Neural cell (in vitro differentiated cells): ENCODE measurements around the gene UPK3B. TPM values are rescaled to one million over a fixed set of nuclear protein-coding genes. Genes with fewer than 3 reads are reported as not detected.
"Not testable (repeated sequence)": the region's sequence is repeated elsewhere in the genome, so short reads cannot be mapped to it uniquely, and the experiment has no call there.

Source experiments
- H2AFZ ChIP-seq: fragments of 200-600, 300-800 bp; sonication (generic), shearing (Covaris generic); 2 replicates; pipeline ENCODE4 v1.6.0; 2014; ENCODE audit warnings: low read depth, mild to moderate bottlenecking, antibody characterized with exemption, low read length, moderate library complexity
- H3F3A ChIP-seq: fragments of 200-600 bp; shearing (Covaris generic); 2 replicates; pipeline ENCODE4 v1.6.1; 2016; ENCODE audit warnings: mild to moderate bottlenecking, moderate library complexity, mixed read lengths, antibody characterized with exemption, low read length; ENCODE audit not compliant: insufficient read depth, poor library complexity, severe bottlenecking
- H3K27ac ChIP-seq: fragments of 200-600, 300-800 bp; sonication (generic), shearing (Covaris generic); 2 replicates; pipeline ENCODE4 v1.5.1; 2014; ENCODE audit warnings: mild to moderate bottlenecking, low read length, moderate library complexity
- H3K27me3 ChIP-seq: fragments of 300-800, 200-600 bp; sonication (generic), shearing (Covaris generic); 2 replicates; pipeline ENCODE4 v1.6.0; 2014; ENCODE audit warnings: mild to moderate bottlenecking, low read depth, low read length, moderate library complexity; ENCODE audit not compliant: insufficient read depth
- H3K36me3 ChIP-seq: fragments of 300-800, 200-600 bp; sonication (generic), shearing (Covaris generic); 2 replicates; pipeline ENCODE4 v1.5.1; 2014; ENCODE audit warnings: mild to moderate bottlenecking, antibody characterized with exemption, low read length, moderate library complexity; ENCODE audit not compliant: insufficient read depth
- H3K4me2 ChIP-seq: fragments of 300-800, 200-600 bp; sonication (generic), shearing (Covaris generic); 2 replicates; pipeline ENCODE4 v1.6.0; 2014; ENCODE audit warnings: mild to moderate bottlenecking, low read length
- H3K4me3 ChIP-seq: fragments of 300-800, 200-600 bp; sonication (generic), shearing (Covaris generic); 2 replicates; pipeline ENCODE4 v1.5.1; 2014; ENCODE audit warnings: mild to moderate bottlenecking, low read length, moderate library complexity
- H3K79me2 ChIP-seq: fragments of 200-600 bp; shearing (Covaris generic); replicated peaks from 2 replicates; pipeline ENCODE4 v1.6.0; 2014; ENCODE audit warnings: mild to moderate bottlenecking, low read length, moderate library complexity; ENCODE audit not compliant: insufficient read depth
- H3K9ac ChIP-seq: fragments of 300-800, 200-600 bp; sonication (generic), shearing (Covaris generic); 2 replicates; pipeline ENCODE4 v1.6.1; 2016; ENCODE audit warnings: mild to moderate bottlenecking, low read length, mixed read lengths
- H3K9me2 ChIP-seq: fragments of 200-600 bp; shearing (Covaris generic); 2 replicates; pipeline ENCODE4 v1.6.1; 2016; ENCODE audit warnings: mild to moderate bottlenecking, low read length, mixed read lengths; ENCODE audit not compliant: insufficient read depth
- H3K9me3 ChIP-seq: fragments of 200-600, 300-800 bp; sonication (generic), shearing (Covaris generic); 2 replicates; pipeline ENCODE4 v1.6.1; 2016; ENCODE audit warnings: mild to moderate bottlenecking, mixed run types, low read length, moderate library complexity, mixed read lengths
- H4K20me1 ChIP-seq: fragments of 200-600 bp; shearing (Covaris generic); 2 replicates; pipeline ENCODE4 v1.6.1; 2016; ENCODE audit warnings: mild to moderate bottlenecking, mixed run types; ENCODE audit not compliant: insufficient read depth
- polyA plus RNA-seq: library from polyadenylated mRNA; depleted of rRNA; stranded (reverse); fragments of >200 nt; gene quantifications from 2 replicates; pipeline ENCODE4 v1.2.3, GENCODE V29; 2014

UPK3B gene
- polyA plus RNA-seq, 1 donor from 2014 or later, result 0.88 TPM

DNA sequence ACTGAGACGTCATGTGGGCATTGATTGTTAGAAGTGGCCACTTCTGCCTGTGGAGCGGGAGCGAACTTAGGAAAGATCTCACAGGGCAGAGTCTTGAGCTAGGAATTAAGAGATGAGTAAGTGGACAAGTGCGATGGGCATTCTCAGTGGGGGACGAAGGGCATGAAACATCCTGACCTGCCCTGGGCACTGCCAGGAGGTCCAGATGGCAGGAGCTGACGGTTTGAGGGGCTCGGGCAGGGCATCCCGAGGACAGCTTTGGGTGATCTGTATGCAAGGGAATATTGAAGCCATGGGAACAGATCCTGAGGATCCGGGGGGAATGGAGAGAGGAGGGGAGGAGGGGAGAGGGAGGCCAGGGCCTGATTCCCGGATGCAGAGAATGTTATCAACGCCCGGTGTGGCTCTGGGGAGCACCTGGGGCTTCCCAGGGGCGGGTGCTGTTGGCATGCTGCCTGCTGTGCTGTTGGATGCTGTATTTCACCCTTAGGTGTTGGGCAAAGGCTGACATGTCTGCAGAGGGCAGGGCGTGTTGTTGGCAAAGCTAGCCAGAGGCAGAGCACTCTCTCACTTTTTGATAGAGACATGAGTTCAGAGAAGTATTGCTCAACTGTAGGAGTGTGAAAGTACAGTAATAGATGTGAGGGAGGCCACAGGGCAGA lies 42.5 kb upstream of the UPK3B start:
- H3K9me2 ChIP-seq, H3K36me3 ChIP-seq, H3K4me2 ChIP-seq: not testable (repeated sequence)

DNA sequence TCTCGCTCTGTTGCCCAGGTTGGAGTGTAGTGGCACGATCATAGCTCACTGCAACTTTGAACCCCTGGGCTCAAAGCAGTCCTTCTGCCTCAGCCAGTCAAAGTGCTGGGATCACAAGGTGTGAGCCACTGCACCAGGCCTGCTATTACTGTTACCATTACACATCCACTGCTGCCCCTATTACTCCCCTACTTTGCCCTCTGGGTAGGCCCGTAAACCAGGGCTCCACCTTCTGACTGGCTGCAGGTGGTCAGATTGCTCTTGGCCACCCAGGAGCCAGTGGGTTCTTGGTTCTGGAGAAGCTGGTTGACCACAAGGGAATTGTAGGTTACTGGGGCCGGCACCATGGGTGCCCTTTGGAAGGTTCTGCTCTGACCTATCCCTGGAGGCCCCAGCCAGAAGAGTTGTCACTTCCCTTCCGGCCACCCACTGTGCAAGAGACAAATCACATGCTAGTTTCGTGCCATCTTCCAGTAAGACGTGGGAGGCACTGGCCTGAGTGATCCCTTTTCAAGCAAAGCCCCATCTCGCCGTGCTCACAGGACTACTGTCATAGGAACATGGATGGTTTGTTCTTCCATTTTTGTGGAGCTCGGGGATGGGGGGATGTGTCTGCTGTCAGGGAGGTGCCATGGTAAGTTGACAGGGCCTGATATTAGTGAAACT lies 38.7 kb upstream of the UPK3B start:
- H3K9me3 ChIP-seq, H2AFZ ChIP-seq, H3F3A ChIP-seq, H3K27me3 ChIP-seq, H4K20me1 ChIP-seq, H3K9ac ChIP-seq, H3K27ac ChIP-seq, H3K9me2 ChIP-seq, H3K36me3 ChIP-seq, H3K4me2 ChIP-seq, H3K4me3 ChIP-seq, H3K79me2 ChIP-seq: not testable (repeated sequence)

More for the DNA sequence above, 42.5 kb upstream of the UPK3B start:
- H3F3A ChIP-seq, H3K9ac ChIP-seq, H3K27ac ChIP-seq, H4K20me1 ChIP-seq, H2AFZ ChIP-seq, H3K27me3 ChIP-seq, H3K79me2 ChIP-seq, H3K9me3 ChIP-seq, H3K4me3 ChIP-seq: not testable (repeated sequence)

DNA sequence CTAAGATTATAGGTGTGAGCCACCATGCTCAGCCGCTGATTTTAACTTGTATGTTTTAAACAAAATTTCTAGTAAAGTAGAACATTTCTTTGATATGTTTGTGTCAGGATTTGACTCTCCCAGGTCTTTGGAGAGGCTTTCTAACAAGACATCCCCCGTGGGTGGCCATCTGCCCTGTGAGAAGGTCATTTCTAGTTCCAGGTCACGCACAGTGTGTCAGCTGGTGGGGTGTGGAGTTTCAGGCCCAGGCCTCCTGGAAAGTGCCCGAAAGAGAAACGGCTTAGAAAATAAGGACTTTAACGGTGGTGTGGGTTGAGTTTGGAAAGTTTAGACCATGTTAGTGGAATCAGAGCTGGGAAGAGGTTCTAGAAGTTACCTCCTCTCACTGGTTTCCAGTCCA lies 37.3 kb upstream of the UPK3B start:
- not testable (repeated sequence) for H3K9me3 ChIP-seq, H3K4me3 ChIP-seq, H3K36me3 ChIP-seq, H3K9me2 ChIP-seq, H3K79me2 ChIP-seq, H3K4me2 ChIP-seq, H3F3A ChIP-seq, H3K9ac ChIP-seq, H3K27me3 ChIP-seq, H2AFZ ChIP-seq, H4K20me1 ChIP-seq, H3K27ac ChIP-seq

DNA sequence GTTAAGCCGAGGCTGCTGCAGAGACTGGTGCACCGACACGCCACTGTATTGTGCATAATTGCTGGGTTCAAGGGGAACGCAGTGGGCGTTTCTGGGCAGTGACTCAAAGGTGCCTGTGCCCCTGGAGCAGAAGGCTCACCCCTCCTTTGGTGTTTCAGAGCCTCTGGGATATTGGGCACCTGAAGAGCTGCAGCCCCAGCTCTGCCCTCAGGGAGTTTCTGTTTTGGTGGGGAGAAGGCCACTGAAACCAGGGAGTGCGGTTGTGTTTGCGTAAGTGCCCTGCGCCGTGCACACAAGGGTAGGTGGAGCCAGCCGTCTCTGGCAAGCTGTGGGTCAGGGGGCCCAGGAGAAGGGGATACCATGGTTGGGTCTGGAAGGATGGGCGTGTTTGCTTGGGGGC lies 34.1 kb upstream of the UPK3B start:
- not testable (repeated sequence) for H3F3A ChIP-seq, H3K4me2 ChIP-seq, H3K9me3 ChIP-seq, H3K27me3 ChIP-seq, H4K20me1 ChIP-seq, H3K4me3 ChIP-seq, H3K27ac ChIP-seq, H3K9ac ChIP-seq, H3K79me2 ChIP-seq, H3K36me3 ChIP-seq, H2AFZ ChIP-seq, H3K9me2 ChIP-seq

DNA sequence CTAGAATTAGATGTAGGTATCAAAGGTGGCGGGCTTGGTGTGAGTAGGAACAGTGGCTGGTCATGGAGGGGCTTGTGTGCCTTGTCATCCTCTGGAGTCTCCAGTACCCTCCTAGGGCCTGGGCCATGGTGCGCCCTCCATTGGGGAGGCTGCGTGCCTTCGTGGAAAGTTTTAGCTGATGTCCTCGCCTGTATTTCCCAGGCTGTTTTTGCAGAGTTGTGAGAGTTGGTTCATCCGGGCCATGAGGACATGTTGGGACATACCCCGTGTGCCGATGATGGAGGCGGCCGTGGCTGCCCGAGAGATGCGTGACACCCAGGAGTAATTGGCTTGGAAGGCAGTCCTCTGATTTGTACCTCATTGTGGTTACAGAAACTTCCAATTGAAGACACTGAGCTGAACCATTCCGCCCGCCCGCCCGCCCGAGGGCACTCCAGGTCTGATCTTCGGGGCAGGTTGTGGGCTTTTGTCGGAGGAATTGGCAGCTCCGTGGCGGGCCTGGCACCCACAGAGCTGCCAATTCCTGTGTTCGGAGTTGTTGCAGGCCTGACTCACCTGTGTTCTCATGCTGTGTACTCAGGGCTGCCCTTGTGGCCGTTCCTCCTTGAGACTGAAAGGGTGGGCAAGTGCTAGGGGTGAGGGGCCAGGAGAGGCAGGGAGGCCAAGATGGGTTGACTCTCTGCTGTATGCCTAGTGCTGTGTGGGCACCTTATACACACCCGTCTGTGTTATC lies 33.4 kb upstream of the UPK3B start:
- H3K4me2 ChIP-seq, H3K27ac ChIP-seq, H3K9me2 ChIP-seq, H3K27me3 ChIP-seq, H2AFZ ChIP-seq, H3K79me2 ChIP-seq, H4K20me1 ChIP-seq, H3K9me3 ChIP-seq, H3K9ac ChIP-seq, H3K36me3 ChIP-seq, H3F3A ChIP-seq, H3K4me3 ChIP-seq: not testable (repeated sequence)

DNA sequence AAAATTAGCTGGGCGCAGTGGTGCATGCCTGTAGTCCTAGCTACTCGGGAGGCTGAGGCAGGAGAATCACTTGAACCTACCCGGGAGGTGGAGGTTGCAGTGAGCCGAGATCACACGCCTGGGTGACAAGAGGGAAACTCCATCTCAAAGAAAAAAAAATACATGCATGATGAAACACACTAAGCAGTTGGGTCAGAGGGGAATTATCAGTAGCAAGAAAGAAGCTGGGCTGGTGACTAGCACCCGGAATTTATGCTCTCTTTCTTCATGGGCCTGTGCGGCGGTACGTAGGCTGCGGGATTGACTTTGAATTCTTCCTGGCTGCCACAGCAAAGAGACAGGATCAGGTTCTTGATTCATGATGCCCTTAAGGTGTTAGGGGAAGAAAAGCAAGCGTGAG lies 30.7 kb upstream of the UPK3B start:
- H3K27ac ChIP-seq, H3F3A ChIP-seq, H4K20me1 ChIP-seq, H3K4me2 ChIP-seq, H3K79me2 ChIP-seq, H2AFZ ChIP-seq, H3K36me3 ChIP-seq, H3K4me3 ChIP-seq, H3K9ac ChIP-seq, H3K27me3 ChIP-seq, H3K9me3 ChIP-seq, H3K9me2 ChIP-seq: not testable (repeated sequence)

DNA sequence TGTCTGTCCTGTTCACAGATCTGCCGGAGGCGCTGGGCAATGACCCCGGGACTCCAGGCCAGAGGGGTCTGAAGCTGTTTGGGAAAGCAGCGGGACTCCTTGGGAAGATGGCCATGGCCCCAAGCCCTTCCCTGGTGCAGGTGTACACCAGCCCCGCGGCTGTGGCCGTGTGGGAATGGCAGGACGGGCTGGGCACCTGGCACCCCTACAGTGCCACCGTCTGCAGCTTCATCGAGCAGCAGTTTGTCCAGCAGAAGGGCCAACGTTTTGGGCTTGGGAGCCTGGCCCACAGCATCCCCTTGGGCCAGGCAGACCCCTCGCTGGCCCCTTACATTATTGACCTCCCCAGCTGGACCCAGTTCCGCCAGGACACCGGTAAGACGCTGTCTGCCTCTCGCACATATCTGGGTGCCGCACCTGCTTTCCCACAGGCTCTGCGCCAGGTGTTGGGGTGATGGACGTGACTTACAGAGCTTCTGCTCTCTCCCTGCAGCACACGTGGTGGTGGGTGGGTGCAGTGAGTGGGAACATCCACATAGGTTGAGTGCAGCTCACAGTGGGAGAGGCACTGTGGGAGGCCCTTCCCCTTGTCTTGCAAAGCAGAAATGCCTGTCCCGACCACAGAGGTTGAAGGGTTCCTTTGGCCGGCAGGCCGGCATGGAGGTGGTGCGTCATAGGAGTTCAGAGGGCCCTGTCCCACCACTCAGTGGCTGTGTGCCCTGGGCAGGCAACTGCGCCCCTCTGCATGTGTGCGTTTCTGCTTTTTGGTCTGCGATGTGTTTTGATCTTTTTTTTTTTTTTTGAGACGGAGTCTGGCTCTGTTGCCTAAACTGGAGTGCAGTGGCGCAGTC lies 29.7 kb upstream of the UPK3B start:
- H3K4me3 ChIP-seq, H3K27me3 ChIP-seq, H4K20me1 ChIP-seq, H3K9me2 ChIP-seq, H3K9me3 ChIP-seq, H3K79me2 ChIP-seq, H2AFZ ChIP-seq, H3K36me3 ChIP-seq, H3K9ac ChIP-seq, H3K27ac ChIP-seq, H3K4me2 ChIP-seq, H3F3A ChIP-seq: not testable (repeated sequence)
